T-helper 9 cell (primary cell): Measurements from ENCODE around the gene DNAL4.
"Not testable (repeated sequence)": the region's sequence is repeated elsewhere in the genome, so short reads cannot be mapped to it uniquely, and the experiment has no call there.

Experiments
- DNase-seq: peaks from one replicate; pipeline ENCODE4 v3.0.0-alpha.2; 2020

DNAL4 gene

DNA sequence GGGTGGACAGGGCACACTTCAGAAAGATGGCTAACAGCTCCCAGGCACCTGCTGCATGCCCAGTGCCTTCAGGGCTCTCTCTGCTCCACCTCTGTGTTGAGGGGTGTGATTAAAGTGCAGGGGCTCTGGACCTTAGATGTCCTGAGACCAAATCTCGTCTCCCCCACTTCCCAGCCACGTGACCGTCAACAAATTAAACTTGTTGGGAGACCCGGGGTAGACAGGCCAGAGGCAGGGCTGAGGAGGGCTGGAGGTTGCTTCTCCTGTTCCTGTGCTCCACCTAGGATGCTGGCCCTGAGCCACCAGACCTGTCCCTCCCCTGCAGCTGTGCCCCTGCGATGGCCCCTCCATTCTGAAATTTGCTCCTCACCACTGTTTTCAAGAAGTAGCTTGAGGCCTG is 32.9 kb upstream of the DNAL4 start:
- DNase-seq = no peak

GRCh38 chr22:38826386-38826785 is 32.4 kb upstream of the DNAL4 start:
- no peak for DNase-seq

DNA sequence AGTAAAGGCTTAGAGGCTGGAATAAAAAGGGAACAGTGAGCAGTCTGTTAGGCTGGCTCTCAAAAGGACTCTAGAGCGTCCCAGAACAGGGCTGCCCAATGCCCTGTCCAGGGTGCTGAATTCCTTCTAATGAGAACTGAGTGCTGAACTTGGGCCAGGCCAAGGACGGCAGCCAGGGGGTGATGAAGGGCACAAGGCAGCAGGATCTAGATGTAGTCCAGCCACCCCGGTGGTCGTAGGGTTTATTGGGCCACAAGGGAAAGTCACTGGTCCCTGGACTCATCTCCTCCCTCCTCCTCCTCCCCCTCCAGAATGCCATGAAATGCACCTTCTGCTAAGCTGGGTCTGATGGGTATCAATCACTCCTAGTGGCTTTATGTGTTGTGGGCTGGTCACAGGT is 30.6 kb upstream of the DNAL4 start:
- peak; percentile 11 for DNase-seq

- no peak for DNase-seq
Observed at GRCh38 chr22:38823637-38824036, 29.7 kb upstream of the DNAL4 start.

DNA sequence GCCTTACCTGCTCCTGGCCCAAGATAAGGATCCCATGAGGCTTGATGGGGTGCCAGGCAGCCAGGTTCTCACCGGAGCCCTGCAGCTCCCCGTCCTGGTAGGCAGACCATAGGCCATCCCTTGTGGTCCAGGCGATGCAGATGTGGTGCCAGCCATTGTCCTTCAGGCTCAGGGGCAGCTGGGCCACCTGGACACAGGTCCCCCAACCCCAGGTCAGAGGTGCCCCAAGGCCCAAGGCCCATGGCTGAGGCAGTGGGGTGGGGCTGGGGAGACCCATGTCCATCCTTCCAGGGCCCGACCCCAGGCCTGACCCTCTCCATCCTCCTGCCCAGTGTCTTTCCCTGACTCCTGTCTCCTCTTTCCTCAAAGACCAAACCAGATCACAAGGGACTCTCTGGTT is 29.1 kb upstream of the DNAL4 start:
- no peak for DNase-seq

- DNase-seq = no peak
Observed at GRCh38 chr22:38820020-38820419, 26.1 kb upstream of the DNAL4 start.

DNA sequence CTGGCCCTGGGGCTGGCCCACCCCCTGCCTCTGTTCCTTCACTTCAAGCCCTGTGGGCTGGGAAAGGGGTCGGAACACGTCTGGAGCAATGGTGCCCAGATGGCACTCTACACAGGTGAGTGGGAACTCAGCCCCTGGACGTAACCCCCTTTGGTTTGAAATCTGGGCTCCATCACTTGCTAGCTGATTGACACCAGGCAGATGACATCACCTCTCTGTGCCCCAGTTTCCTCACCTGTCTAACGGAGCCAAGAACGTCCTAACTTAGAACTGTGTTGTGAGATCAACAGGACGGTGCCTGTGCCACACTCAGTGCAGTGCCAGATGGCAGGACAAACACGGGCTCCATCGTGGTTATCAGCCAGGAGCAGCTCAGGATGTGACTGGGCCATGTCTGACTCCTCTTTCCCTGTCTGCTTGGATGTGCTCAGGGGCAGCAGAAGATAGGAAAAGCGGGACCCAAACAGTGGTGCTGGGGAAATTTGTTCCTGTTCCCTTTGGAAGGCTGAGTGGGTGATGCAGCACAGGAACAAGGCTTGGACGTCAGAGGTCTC is 25.5 kb upstream of the DNAL4 start:
- no peak for DNase-seq

DNA sequence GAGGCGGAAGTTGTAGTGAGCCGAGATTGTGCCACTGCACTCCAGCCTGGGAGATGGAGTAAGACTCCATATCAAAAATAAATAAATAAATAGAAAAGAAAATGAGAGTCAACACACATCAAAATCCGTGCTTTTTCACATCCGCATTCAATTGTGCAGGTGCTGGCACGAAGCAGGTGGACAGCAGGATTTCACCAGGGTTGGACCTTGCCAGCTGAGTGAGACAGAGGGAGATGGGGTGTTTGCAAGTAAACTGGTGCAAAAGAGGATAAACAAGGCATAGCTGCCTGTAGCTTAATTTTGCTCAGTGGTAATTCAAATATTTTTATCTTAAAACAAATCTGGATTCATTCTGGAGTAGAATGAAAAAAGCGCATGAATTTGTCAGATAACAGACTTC is 23.3 kb upstream of the DNAL4 start:
- DNase-seq = no peak

DNA sequence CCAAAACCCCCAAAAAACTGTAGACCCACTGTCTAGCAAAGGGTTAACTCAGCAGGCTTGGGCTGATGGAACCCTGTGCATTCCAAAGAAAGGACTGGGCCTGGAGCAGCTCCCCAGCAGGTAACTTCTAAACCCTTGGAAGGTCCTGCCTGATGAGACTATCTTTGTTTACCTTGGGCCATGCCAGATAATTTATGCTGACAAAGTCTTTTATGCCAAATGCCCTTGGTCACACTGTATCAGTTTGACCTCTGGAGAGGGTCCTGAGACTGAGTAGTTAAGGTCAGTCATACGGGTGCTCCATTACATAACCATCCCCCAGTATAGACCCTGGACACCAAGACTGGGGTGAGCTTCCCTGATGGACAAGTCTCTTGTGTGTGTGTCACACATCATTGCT is 21.9 kb upstream of the DNAL4 start:
- no peak for DNase-seq

DNA sequence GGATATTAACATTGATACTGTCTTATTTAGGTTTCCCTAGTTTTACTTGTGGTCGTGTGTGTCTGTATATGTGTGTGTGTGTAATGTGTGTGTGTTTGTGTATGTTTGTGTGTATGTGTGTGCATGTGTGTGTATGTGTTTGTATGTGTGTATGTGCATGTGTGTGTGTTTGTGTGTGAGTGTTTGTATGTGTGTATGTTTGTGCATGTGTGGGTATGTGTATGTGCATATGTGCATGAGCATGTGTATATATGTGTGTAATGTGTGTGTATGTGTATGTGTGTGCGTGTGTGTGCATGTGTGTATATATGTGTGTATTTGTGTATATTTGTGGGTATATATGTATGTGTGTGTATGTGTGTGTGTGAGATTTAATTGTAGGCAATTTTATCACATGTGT is 17.3 kb upstream of the DNAL4 start:
- no peak for DNase-seq

GRCh38 chr22:38805041-38805593 is 11.2 kb upstream of the DNAL4 start:
- not testable (repeated sequence) for DNase-seq

DNA sequence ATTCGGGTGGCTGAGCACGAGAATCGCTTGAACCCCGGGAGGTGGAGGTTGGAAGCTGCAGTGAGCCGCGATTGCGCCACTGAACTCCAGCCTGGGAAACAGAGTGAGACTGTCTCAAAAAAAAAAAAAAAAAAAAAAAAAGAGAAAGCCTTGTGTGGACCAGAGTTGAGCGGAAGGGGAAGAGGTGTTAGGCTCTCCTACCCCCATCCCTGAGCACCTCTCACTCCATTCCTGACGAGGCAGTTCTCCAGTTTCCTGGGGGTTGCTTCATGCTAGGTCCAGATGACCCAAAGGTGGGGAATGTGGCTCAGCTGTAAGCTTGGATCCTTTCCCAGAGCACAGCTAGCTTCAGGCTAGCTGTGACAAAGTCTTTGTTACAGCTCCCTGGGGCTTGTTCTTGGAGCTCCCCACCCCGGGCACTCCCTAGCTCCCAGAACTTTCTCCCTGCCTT is 8.8 kb upstream of the DNAL4 start:
- DNase-seq = no peak

GRCh38 chr22:38799265-38800002 is 5.5 kb upstream of the DNAL4 start:
- DNase-seq = no peak

DNA sequence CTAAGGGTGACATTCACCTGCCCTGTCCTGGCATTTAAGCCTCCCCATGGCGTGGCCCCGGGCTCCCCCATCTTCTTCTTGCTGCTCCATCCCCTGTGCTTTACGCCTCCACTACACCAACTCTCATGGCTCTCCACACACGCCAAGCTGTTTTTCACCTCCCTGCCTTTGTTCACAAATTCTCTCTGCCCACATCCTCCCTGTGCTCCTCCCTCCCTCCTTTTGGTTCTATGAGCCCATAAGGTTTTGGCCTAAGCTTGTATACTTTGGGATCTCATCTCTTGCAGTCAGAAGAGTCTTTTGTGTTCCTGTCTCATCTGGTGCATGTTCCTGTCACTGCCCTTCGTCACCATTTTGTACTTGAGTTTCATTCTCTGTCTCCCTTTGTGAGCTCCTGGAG is 4.6 kb upstream of the DNAL4 start:
- DNase-seq = no peak

GRCh38 chr22:38796262-38796957 is 2.5 kb upstream of the DNAL4 start:
- no peak for DNase-seq

GRCh38 chr22:38795569-38795968 is 1.6 kb upstream of the DNAL4 start:
- DNase-seq = no peak

GRCh38 chr22:38793317-38793716 is 626 bp downstream of the DNAL4 start:
- no peak for DNase-seq

DNA sequence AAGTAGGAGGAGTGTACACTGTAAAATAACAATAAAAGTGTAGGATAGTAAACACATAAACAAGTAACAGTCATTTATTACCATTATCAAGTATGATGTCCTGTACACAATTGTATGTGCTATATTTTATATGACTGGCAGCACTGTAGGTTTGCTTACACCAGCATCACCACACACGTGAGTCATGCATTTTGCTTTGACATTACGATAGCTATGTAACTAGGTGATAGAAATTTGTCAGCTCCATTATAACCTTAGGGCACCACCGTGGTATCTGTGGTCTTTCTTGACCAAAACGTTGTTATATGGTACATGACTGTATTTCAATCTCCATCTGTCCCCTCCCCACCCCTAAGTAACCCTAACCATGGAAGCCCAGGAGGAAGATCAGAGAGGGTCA is 1.1 kb downstream of the DNAL4 start:
- DNase-seq = no peak

GRCh38 chr22:38789606-38790005 is 4.3 kb downstream of the DNAL4 start:
- DNase-seq = no peak

GRCh38 chr22:38788846-38789245 is 5.1 kb downstream of the DNAL4 start:
- DNase-seq = no peak

- DNase-seq = no peak
Observed at GRCh38 chr22:38788021-38788816, 5.7 kb downstream of the DNAL4 start.

GRCh38 chr22:38786631-38787030 is 7.3 kb downstream of the DNAL4 start:
- no peak for DNase-seq

- no peak for DNase-seq
Observed at GRCh38 chr22:38784856-38785255, 9.1 kb downstream of the DNAL4 start.
